Ovary (tissue), 9 donors: ENCODE data around the gene SH3PXD2B. TPM values are rescaled to one million over a fixed set of nuclear protein-coding genes. Genes with fewer than 3 reads are reported as not detected.

Experiments
- DNase-seq, 5 donors: peaks; one replicate each; pipeline ENCODE4 v3.0.0-alpha.2; 2019 to 2020
- H3K27ac ChIP-seq, 2 donors: fragments of 200-600 bp; one replicate each; pipeline versions ENCODE4 v1.5.1 to v1.8.0; 2019 to 2022
- H3K27me3 ChIP-seq: fragments of 200-600 bp; one replicate; pipeline ENCODE4 v1.8.0; 2022
- H3K36me3 ChIP-seq: fragments of 200-600 bp; sonication (generic); one replicate; pipeline ENCODE4 v1.5.1; 2019
- H3K4me1 ChIP-seq: one replicate; pipeline ENCODE4 v1.8.1; 2013; ENCODE audit warnings: mild to moderate bottlenecking, moderate library complexity; ENCODE audit not compliant: insufficient read depth
- H3K4me3 ChIP-seq: fragments of 200-600 bp; sonication (generic); one replicate; pipeline ENCODE4 v1.5.1; 2017
- H3K9me3 ChIP-seq, 2 donors: fragments of 200-600 bp in 1 of 2; sonication (generic) in 1 of 2; one replicate each; pipeline versions ENCODE4 v1.5.1 to v1.8.1; 2013 to 2019; ENCODE audit warnings: mild to moderate bottlenecking in 1 of 2, moderate library complexity in 1 of 2
- CTCF ChIP-seq, 3 donors: fragments of 450-650 bp in 2 of 3; fragments of 200-600 bp in 1 of 3; IDR thresholded peaks; one replicate each; pipeline versions ENCODE4 v1.5.1 to v1.8.0; 2016 to 2022; ENCODE audit warnings: antibody characterized with exemption in 3 of 3, mild to moderate bottlenecking in 1 of 3
- EP300 ChIP-seq: sonication (generic); formaldehyde crosslinking; IDR thresholded peaks from one replicate; pipeline ENCODE4 v1.6.1; 2017; ENCODE audit warnings: antibody characterized with exemption
- POLR2A ChIP-seq: fragments of 450-650 bp; IDR thresholded peaks from one replicate; pipeline ENCODE4 v1.6.1; 2017; ENCODE audit warnings: antibody characterized with exemption, mild to moderate bottlenecking, moderate library complexity
- WGBS, 3 donors: extraction: QIAGEN DNeasy Blood & Tissue Kit in 1 of 3; methylation state at CpG; one replicate each; pipeline versions ENCODE4 v1.1.5 to v1.1.7; 2013 to 2017; 5-methylcytosine and 5-hydroxymethylcytosine counted together
- intact Hi-C, 4 donors: fragments of 100-400 bp; cut with DNase I; formaldehyde crosslinking; loops; one replicate each; pipeline versions ENCODE4 v1.11.0 to v1.15.1; 2022 to 2023
- polyA plus RNA-seq, 2 donors: library from polyadenylated mRNA; stranded (reverse); fragments of 200-250 nt in 1 of 2; fragments of 350-450 nt in 1 of 2; fragmentation: Illumina TruSeq in 1 of 2; extraction: RNeasy Lipid Tissue Mini Kit (QIAGEN cat#74804) in 1 of 2; gene quantifications; one replicate each; pipeline ENCODE4 v1.2.3, GENCODE V29; 2013 to 2014
- total RNA-seq, 7 donors: library from RNA; depleted of rRNA in 2 of 7; stranded (reverse); fragments of >200 nt in 2 of 7; fragmentation: NEBNext Ultra II Directional in 3 of 7; extraction: Animal tissue kit (Norgen Biotek cat#: 25700) in 3 of 7; gene quantifications; one replicate each; pipeline versions ENCODE4 v1.1.0 to v1.2.4, GENCODE V29; 2016 to 2023
- donor health status: DM: no; HTN: no; CAD: no; lungs with moderate emphysema.
- donor health status: DM: no; HTN: no; CAD: no.
- donor health status: Bipolar disorder and iron deficiency.
- donor health status: DM: yes; HTN: yes; CAD: no.
- donor health status: DM: no; HTN: no; CAD: no.
- donor health status: DM: yes; HTN: yes; CAD: no.

The SH3PXD2B gene
- total and polyA plus RNA-seq, 9 donors, result 13.0 to 71.8 (median 49.9) TPM

GRCh38 chr5:172453206-172453985 is 929 bp downstream of the SH3PXD2B start:
- 0 to 4% (median 2%) methylated on average over 24 of the region's 24 CpGs for WGBS, 3 donors
- H3K36me3 ChIP-seq, result no peaks in the 10 kb centered on the region
- DNase-seq, result peak; percentile 65 to 78 (median 72)
- intact Hi-C loops, result loop anchor here (5.0 to 10.0 kb wide), 4 partner anchors 36 to 171 kb away; partner anchors contain the start of gene UBTD2 (in 3 of the 4)
- TF ChIP-seq EP300 (no peak), POLR2A (no peak), CTCF (IDR thresholded peaks at IDR 0.05) (peak; percentile 56 to 79 (median 67))
- peaks cover 22% of the 10 kb centered on the region for H3K4me1 ChIP-seq
- H3K9me3 ChIP-seq, result no peaks in the 10 kb centered on the region
- H3K4me3 ChIP-seq, result peak overlapping the region; percentile 69
- H3K27ac ChIP-seq, result peak overlapping the region; percentile 68 to 91
- no peaks in the 10 kb centered on the region for H3K27me3 ChIP-seq

DNA sequence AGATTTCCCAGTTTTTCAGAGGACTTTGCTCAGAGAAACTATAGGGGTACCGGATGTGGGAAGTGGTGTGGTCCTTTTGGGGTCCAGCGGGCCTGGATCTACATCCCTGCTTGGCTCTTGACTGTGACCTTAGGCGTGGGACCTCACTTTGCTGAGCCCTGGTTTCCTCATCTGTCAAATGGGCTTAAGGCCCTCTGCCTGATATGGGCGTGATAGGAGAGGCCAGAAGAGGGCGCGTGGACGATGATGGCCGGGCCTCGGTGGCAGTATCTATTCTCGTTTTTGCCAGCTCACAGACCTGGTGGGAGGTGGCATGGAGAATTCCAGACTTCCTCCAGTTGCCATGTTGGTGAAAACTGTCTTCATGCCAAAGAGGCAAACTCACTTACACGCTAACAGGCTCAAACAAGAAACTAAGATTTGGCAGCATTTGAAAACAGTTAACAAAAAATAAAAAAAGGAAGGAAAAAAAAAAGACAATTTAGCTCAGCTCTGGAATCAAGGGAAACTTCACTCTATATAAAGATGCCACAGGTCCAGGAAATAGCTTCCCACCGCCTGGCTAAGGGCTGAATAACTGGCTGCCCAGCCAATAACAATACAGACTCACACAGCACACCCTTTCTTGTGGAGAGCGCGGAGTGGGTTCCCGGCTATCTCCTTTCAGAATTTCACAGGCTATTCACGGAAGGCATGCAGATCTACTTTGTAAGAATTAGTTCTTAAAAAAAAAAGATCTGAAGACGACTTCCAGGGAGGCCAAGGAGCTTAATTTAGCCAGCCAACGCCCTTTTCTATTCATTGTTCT is 1.7 kb downstream of the SH3PXD2B start:
- Histone ChIP-seq H3K4me3 (peak overlapping the region; percentile 69), H3K27me3 (no peaks in the 10 kb centered on the region), H3K27ac (peak overlapping the region; percentile 68 to 91), H3K36me3 (no peaks in the 10 kb centered on the region), H3K4me1 (peaks cover 23% of the 10 kb centered on the region), H3K9me3 (no peaks in the 10 kb centered on the region)
- intact Hi-C loops, result loop anchor here (5.0 to 10.0 kb wide), 4 partner anchors 35 to 170 kb away; partner anchors contain the start of gene UBTD2 (in 3 of the 4)
- peak in 1 of 5 donors; percentile 69 for DNase-seq
- peak; percentile 25 for TF ChIP-seq POLR2A
- no peak for TF ChIP-seq CTCF (IDR thresholded peaks at IDR 0.05)
- WGBS, 3 donors, result 30 to 33% (median 30%) methylated on average over 18 of the region's 18 CpGs

DNA sequence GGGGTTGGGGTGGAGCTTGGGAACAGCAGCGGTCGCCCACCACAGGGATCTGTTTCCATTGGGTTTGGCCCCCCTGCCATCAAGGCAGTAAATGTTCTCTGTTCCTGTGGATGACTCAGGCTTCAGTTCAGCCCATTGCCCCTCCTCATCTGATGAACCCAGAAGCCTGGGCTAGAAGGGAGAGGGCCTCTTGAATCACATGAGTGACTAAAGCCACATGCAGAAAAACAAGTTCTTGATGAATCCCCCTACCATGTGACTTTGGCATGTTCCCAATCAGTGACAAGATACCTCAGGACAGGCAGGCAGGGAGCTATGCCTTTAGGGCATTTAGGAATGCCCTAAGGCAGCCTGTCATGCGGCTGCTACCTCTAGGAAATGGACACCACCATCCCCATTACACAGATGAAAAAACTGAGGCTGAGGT is 2.5 kb downstream of the SH3PXD2B start:
- intact Hi-C loops, result loop anchor here (5.0 to 10.0 kb wide), 4 partner anchors 34 to 169 kb away; partner anchors contain the start of gene UBTD2 (in 3 of the 4)
- TF ChIP-seq CTCF (IDR thresholded peaks at IDR 0.05), result no peak
- no peak for TF ChIP-seq POLR2A
- no peak for TF ChIP-seq EP300
- peak overlapping the region; percentile 68 to 91 for H3K27ac ChIP-seq
- H3K27me3 ChIP-seq, result no peaks in the 10 kb centered on the region
- DNase-seq, result peak in 1 of 5 donors; percentile 70
- 69 to 84% (median 76%) methylated on average over 3 of the region's 3 CpGs for WGBS, 3 donors
- H3K36me3 ChIP-seq, result no peaks in the 10 kb centered on the region
- H3K4me1 ChIP-seq, result peaks cover 23% of the 10 kb centered on the region
- no peak overlapping the region for H3K4me3 ChIP-seq
- no peaks in the 10 kb centered on the region for H3K9me3 ChIP-seq
